A549 (cell line): ENCODE data around the gene TCP11. TPM values are rescaled to one million over a fixed set of nuclear protein-coding genes. Genes with fewer than 3 reads are reported as not detected.

Experiments used
- ATAC-seq, 2 experiments: fragments of 200-7000 bp in 1 of 2; fragments of >200 bp in 1 of 2; cut with Nextera tagmentation in 1 of 2; cut with Tn5 transposase in 1 of 2; 3 replicates each; pipeline versions ENCODE4 v1.8.0 to v1.9.1; 2018 to 2020; ENCODE audit warnings: mild to moderate bottlenecking in 1 of 2, moderate library complexity in 1 of 2
- CTCF ChIA-PET: fragments of 300-600 bp; sonication (Branson Sonifier 250); formaldehyde crosslinking; extraction: SDS; loops from one replicate; lab custom pipeline; 2021; ENCODE audit warnings: antibody characterized with exemption, inconsistent platforms; lab: Yijun Ruan, JAX
- POLR2A ChIA-PET: fragments of 350-600 bp; formaldehyde crosslinking; extraction: SDS; loops from one replicate; lab custom pipeline; 2021; ENCODE audit warnings: antibody characterized with exemption, inconsistent platforms; lab: Yijun Ruan, JAX
- DNase-seq, 2 experiments: peaks; one replicate each; pipeline versions ENCODE4 v3.0.0 to v3.0.0-alpha.2; 2011 to 2016; ENCODE audit warnings: low read depth in 1 of 2, low spot score in 1 of 2
- FAIRE-seq: peaks from 2 replicates; lab custom pipeline; 2011; peaks lifted over from hg19 to GRCh38; lab: Jason Lieb, UNC
- H3K27ac ChIP-seq, 2 experiments: fragments of >200 bp; sonication (Bioruptor Twin); formaldehyde crosslinking; 3 replicates each; pipeline ENCODE4 v1.5.1; 2016 to 2017
- H3K4me1 ChIP-seq: fragments of >200 bp; sonication (Bioruptor Twin); formaldehyde crosslinking; 3 replicates; pipeline ENCODE4 v1.6.1; 2016
- H3K4me2 ChIP-seq: fragments of >200 bp; sonication (Bioruptor Twin); formaldehyde crosslinking; 3 replicates; pipeline ENCODE4 v1.6.1; 2016
- H3K4me3 ChIP-seq: fragments of >200 bp; sonication (Bioruptor Twin); formaldehyde crosslinking; 3 replicates; pipeline ENCODE4 v1.5.1; 2016
- H3K9me3 ChIP-seq: fragments of >200 bp; sonication (Bioruptor Twin); formaldehyde crosslinking; 3 replicates; pipeline ENCODE4 v1.6.1; 2016
- CBX2 ChIP-seq: fragments of 200-600 bp; sonication (generic); IDR thresholded peaks from 2 replicates; pipeline ENCODE4 v1.6.1; 2016; ENCODE audit warnings: low read depth, mild to moderate bottlenecking, borderline replicate concordance
- CBX8 ChIP-seq: fragments of 200-600 bp; sonication (generic); IDR thresholded peaks from 2 replicates; pipeline ENCODE4 v1.6.1; 2016
- CEBPB ChIP-seq, 2 experiments: fragments of >200 bp in 1 of 2; sonication (Bioruptor Twin) in 1 of 2; formaldehyde crosslinking in 1 of 2; IDR thresholded peaks; 2 replicates each; pipeline ENCODE4 v1.6.1; 2012 to 2016
- CHD2 ChIP-seq: fragments of 150-350 bp; IDR thresholded peaks from 2 replicates; pipeline ENCODE4 v1.6.1; 2014; ENCODE audit warnings: low read length; ENCODE audit not compliant: partially characterized antibody
- CHD4 ChIP-seq: fragments of 200-600 bp; sonication (generic); IDR thresholded peaks from 2 replicates; pipeline ENCODE4 v1.6.1; 2016; ENCODE audit warnings: antibody characterized with exemption, mild to moderate bottlenecking, borderline replicate concordance
- E2F6 ChIP-seq: IDR thresholded peaks from 2 replicates; pipeline ENCODE4 v1.6.1; 2012; ENCODE audit warnings: low read depth, borderline replicate concordance
- EHMT2 ChIP-seq: fragments of 200-600 bp; sonication (generic); IDR thresholded peaks from 2 replicates; pipeline ENCODE4 v1.6.1; 2016; ENCODE audit warnings: antibody characterized with exemption, low read depth, mild to moderate bottlenecking, moderate library complexity
- EP300 ChIP-seq, 2 experiments: fragments of >200 bp; sonication (Bioruptor Twin); formaldehyde crosslinking; IDR thresholded peaks; 2 replicates in 1 of 2; 3 replicates in 1 of 2; pipeline ENCODE4 v1.6.1; 2016 to 2017
- FOSL2 ChIP-seq, 2 experiments: fragments of 450-650 bp in 1 of 2; fragments of >200 bp in 1 of 2; sonication (Bioruptor Twin) in 1 of 2; formaldehyde crosslinking; IDR thresholded peaks; 2 replicates each; pipeline versions ENCODE4 v1.5.0 to v1.6.1; 2016 to 2020; ENCODE audit warnings: mild to moderate bottlenecking in 1 of 2, moderate library complexity in 1 of 2
- FOXS1 ChIP-seq: fragments of 250-450 bp; sonication (Bioruptor Pico); IDR thresholded peaks from 2 replicates; pipeline ENCODE4 v1.5.0; 2020; ENCODE audit warnings: mild to moderate bottlenecking, moderate library complexity
- GATA3 ChIP-seq: IDR thresholded peaks from 2 replicates; pipeline ENCODE4 v1.6.1; 2012; ENCODE audit warnings: borderline replicate concordance
- HES2 ChIP-seq: fragments of >200 bp; sonication (Bioruptor Twin); formaldehyde crosslinking; IDR thresholded peaks from 2 replicates; pipeline ENCODE4 v1.6.1; 2016
- HOXA7 ChIP-seq: fragments of 250-450 bp; sonication (Bioruptor Pico); IDR thresholded peaks from 2 replicates; pipeline ENCODE4 v1.5.0; 2020; ENCODE audit warnings: mild to moderate bottlenecking, moderate library complexity
- HOXB5 ChIP-seq: fragments of 250-450 bp; sonication (Bioruptor Pico); IDR thresholded peaks from 2 replicates; pipeline ENCODE4 v1.5.0; 2020; ENCODE audit warnings: mild to moderate bottlenecking, moderate library complexity
- JUN ChIP-seq, 2 experiments: fragments of >200 bp; sonication (Bioruptor Twin); formaldehyde crosslinking; IDR thresholded peaks; 2 replicates in 1 of 2; 3 replicates in 1 of 2; pipeline ENCODE4 v1.6.1; 2016 to 2017
- JUNB ChIP-seq: fragments of >200 bp; sonication (Bioruptor Twin); formaldehyde crosslinking; IDR thresholded peaks from 2 replicates; pipeline ENCODE4 v1.6.1; 2016
- KDM5A ChIP-seq: fragments of 200-600 bp; sonication (generic); IDR thresholded peaks from 2 replicates; pipeline ENCODE4 v1.6.1; 2016; ENCODE audit warnings: antibody characterized with exemption, mild to moderate bottlenecking
- MYC ChIP-seq: IDR thresholded peaks from 2 replicates; pipeline ENCODE4 v1.6.1; 2012; ENCODE audit warnings: mild to moderate bottlenecking, inconsistent platforms, low read length, improper control_type of control experiment, borderline replicate concordance
- NFE2L2 ChIP-seq: fragments of 150-350 bp; conservative IDR thresholded peaks from 2 replicates; pipeline ENCODE4 v1.6.1; 2014; ENCODE audit warnings: low read length
- NPAS2 ChIP-seq: fragments of 250-450 bp; sonication (Bioruptor Pico); IDR thresholded peaks from 2 replicates; pipeline ENCODE4 v1.8.0; 2022; ENCODE audit warnings: mild to moderate bottlenecking, moderate library complexity, borderline replicate concordance
- POLR2A ChIP-seq: IDR thresholded peaks from 2 replicates; pipeline ENCODE4 v1.6.1; 2012; ENCODE audit warnings: mild to moderate bottlenecking, low read length
- POLR2AphosphoS2 ChIP-seq: conservative IDR thresholded peaks from 2 replicates; pipeline ENCODE4 v1.6.1; 2012; ENCODE audit warnings: low read length, improper control_type of control experiment, inconsistent platforms
- RAD21 ChIP-seq, 2 experiments: fragments of >200 bp in 1 of 2; sonication (Bioruptor Twin) in 1 of 2; formaldehyde crosslinking in 1 of 2; IDR thresholded peaks in 1 of 2; conservative IDR thresholded peaks in 1 of 2; 2 replicates in 1 of 2; 3 replicates in 1 of 2; pipeline ENCODE4 v1.6.1; 2012 to 2018; ENCODE audit warnings: inconsistent platforms in 1 of 2
- RCOR1 ChIP-seq: fragments of 150-350 bp; IDR thresholded peaks from 2 replicates; pipeline ENCODE4 v1.6.1; 2014; ENCODE audit warnings: antibody characterized with exemption, low read length, low read depth
- RFX5 ChIP-seq: fragments of 450-650 bp; IDR thresholded peaks from 2 replicates; pipeline ENCODE4 v1.7.1; 2014; ENCODE audit warnings: antibody characterized with exemption, mild to moderate bottlenecking, moderate library complexity
- SREBF2 ChIP-seq: fragments of 450-650 bp; IDR thresholded peaks from 2 replicates; pipeline ENCODE4 v1.6.1; 2014; ENCODE audit warnings: mild to moderate bottlenecking, moderate library complexity
- ZNF302 ChIP-seq: fragments of 250-450 bp; sonication (Bioruptor Pico); IDR thresholded peaks from 2 replicates; pipeline ENCODE4 v1.9.0; 2021; ENCODE audit warnings: inconsistent platforms, mild to moderate bottlenecking, moderate library complexity
- WGBS: methylation state at CpG from one replicate; pipeline ENCODE4 v1.1.6; 2017; ENCODE audit errors: missing lambda C conversion rate; 5-methylcytosine and 5-hydroxymethylcytosine counted together
- polyA plus RNA-seq, 4 experiments: library from polyadenylated mRNA; depleted of rRNA in 3 of 4; stranded (reverse); fragments of >200 nt; fragmentation: RNase III in 1 of 4; extraction: RNeasy Plus Mini Kit Qiagen cat#74134 plus additional on column Dnase treatment in 1 of 4; gene quantifications; 2 replicates in 3 of 4; 3 replicates in 1 of 4; pipeline ENCODE4 v1.2.3, GENCODE V29; 2011 to 2017
- TF ChIP-seq, protein P1 (sequence below): IDR thresholded peaks from 2 replicates; pipeline ENCODE4 v1.6.1; 2012
- TF ChIP-seq, protein P2 (sequence below): fragments of 150-350 bp; IDR thresholded peaks from 2 replicates; pipeline ENCODE4 v1.6.1; 2014; ENCODE audit warnings: low read depth, mild to moderate bottlenecking, low read length
- TF ChIP-seq, protein P3 (sequence below): fragments of >200 bp; sonication (Bioruptor Twin); formaldehyde crosslinking; IDR thresholded peaks from 3 replicates; pipeline ENCODE4 v1.5.1; 2016

TCP11 gene
- polyA plus RNA-seq, 2 of the 4 experiments (the other 2 are of a cell fraction), result 0.06 TPM; not detected in 1

- H3K9me3 ChIP-seq, result no peaks in the 10 kb centered on the region
- ATAC-seq (no peak), FAIRE-seq (no peak), DNase-seq (no peak)
- peak overlapping the region; percentile 37 to 91; a peak in 5 of 6 replicates for H3K27ac ChIP-seq
- peaks cover 64% of the 10 kb centered on the region for H3K4me1 ChIP-seq
- H3K4me3 ChIP-seq, result no peak overlapping the region
- TF ChIP-seq POLR2AphosphoS2 (no peak), EP300 (IDR thresholded peaks at IDR 0.05) (no peak)
- CTCF ChIA-PET, result interaction anchor here (1.0 to 2.2 kb wide), 3 partner anchors 22 to 58 kb away, joined by 3 to 9 read pairs (median 4); no protein-coding TSS in a partner anchor
- no peak overlapping the region for H3K4me2 ChIP-seq
- POLR2A ChIA-PET, result no interaction called here
- 82% methylated on average over 2 of the region's 2 CpGs for WGBS
These were observed 42.1 kb upstream of the TCP11 start for GRCh38 chr6:35183281-35183680.

- H3K4me1 ChIP-seq, result peaks cover 64% of the 10 kb centered on the region
- FAIRE-seq, result no peak
- H3K27ac ChIP-seq, result peak overlapping the region; percentile 86 to 99
- no peaks in the 10 kb centered on the region for H3K9me3 ChIP-seq
- ChIA-PET POLR2A (no interaction called here), CTCF (interaction anchor here (0.6 to 2.2 kb wide), 5 partner anchors 13 to 572 kb away, joined by 3 to 9 read pairs (median 3); no protein-coding TSS in a partner anchor)
- TF ChIP-seq FOSL2 (IDR thresholded peaks at IDR 0.05) (no peak), FOSL2 (CRISPR knock-in tag; IDR thresholded peaks at IDR 0.05) (peak; percentile 24; the same call in 1 of the 2 replicates), ZNF302 (CRISPR knock-in tag) (no peak), JUN (IDR thresholded peaks at IDR 0.05) (0 out of 5 replicates have a peak, but pooled peaks of 1 of the 2 experiments have one; percentile 35), E2F6 (peak; percentile 62; the same call in 1 of the 2 replicates), CBX2 (no peak), RFX5 (no peak), EHMT2 (no peak), GATA3 (no peak), POLR2AphosphoS2 (no peak), CEBPB (IDR thresholded peaks at IDR 0.05) (no peak), JUNB (no peak), HES2 (no peak), CHD4 (peak; percentile 28; the same call in 1 of the 2 replicates), HOXB5 (CRISPR knock-in tag) (0 out of 2 replicates have a peak, but pooled peaks have one; percentile 26)
- TF ChIP-seq, protein P1, sequence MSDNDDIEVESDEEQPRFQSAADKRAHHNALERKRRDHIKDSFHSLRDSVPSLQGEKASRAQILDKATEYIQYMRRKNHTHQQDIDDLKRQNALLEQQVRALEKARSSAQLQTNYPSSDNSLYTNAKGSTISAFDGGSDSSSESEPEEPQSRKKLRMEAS, result peak; percentile 53
- TF ChIP-seq, protein P2, sequence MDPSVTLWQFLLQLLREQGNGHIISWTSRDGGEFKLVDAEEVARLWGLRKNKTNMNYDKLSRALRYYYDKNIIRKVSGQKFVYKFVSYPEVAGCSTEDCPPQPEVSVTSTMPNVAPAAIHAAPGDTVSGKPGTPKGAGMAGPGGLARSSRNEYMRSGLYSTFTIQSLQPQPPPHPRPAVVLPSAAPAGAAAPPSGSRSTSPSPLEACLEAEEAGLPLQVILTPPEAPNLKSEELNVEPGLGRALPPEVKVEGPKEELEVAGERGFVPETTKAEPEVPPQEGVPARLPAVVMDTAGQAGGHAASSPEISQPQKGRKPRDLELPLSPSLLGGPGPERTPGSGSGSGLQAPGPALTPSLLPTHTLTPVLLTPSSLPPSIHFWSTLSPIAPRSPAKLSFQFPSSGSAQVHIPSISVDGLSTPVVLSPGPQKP, result no peak
- 26% methylated on average over 16 of the region's 55 CpGs for WGBS
- peak; percentile 45 to 72 for DNase-seq
- ATAC-seq, result peak; percentile 64 to 74; a peak in 5 of 6 replicates
- H3K4me3 ChIP-seq, result 0 out of 3 replicates have a peak overlapping the region, but pooled peaks have one; percentile 29
- H3K4me2 ChIP-seq, result peak overlapping the region; percentile 95
These were observed 40.9 kb upstream of the TCP11 start for GRCh38 chr6:35181933-35182612.

- peak overlapping the region; percentile 86 to 99 for H3K27ac ChIP-seq
- ATAC-seq, result no peak
- 0 out of 3 replicates have a peak overlapping the region, but pooled peaks have one; percentile 29 for H3K4me3 ChIP-seq
- no peak for DNase-seq
- ChIA-PET CTCF (interaction anchor here (0.6 to 2.2 kb wide), 4 partner anchors 14 to 572 kb away, joined by 3 to 9 read pairs (median 3); no protein-coding TSS in a partner anchor), POLR2A (no interaction called here)
- FAIRE-seq, result no peak
- peaks cover 63% of the 10 kb centered on the region for H3K4me1 ChIP-seq
- peak overlapping the region; percentile 95 for H3K4me2 ChIP-seq
- 61% methylated on average over 4 of the region's 5 CpGs for WGBS
- H3K9me3 ChIP-seq, result no peaks in the 10 kb centered on the region
- TF ChIP-seq RAD21 (conservative IDR thresholded peaks at IDR 0.05 in 1 of 2, IDR thresholded peaks at IDR 0.05 in 1 of 2), result no peak
- TF ChIP-seq FOSL2 (IDR thresholded peaks at IDR 0.05), result no peak
- no peak for TF ChIP-seq FOSL2 (CRISPR knock-in tag; IDR thresholded peaks at IDR 0.05)
- no peak for TF ChIP-seq POLR2A
- TF ChIP-seq HOXA7 (CRISPR knock-in tag), result no peak
- no peak for TF ChIP-seq KDM5A
- TF ChIP-seq MYC, result no peak
- no peak for TF ChIP-seq FOXS1 (CRISPR knock-in tag)
- TF ChIP-seq CBX8, result no peak
- no peak for TF ChIP-seq NFE2L2
- TF ChIP-seq SREBF2, result no peak
- no peak for TF ChIP-seq CHD2
- no peak for TF ChIP-seq RCOR1
- TF ChIP-seq NPAS2 (CRISPR knock-in tag), result no peak
- no peak for TF ChIP-seq EHMT2
- TF ChIP-seq, protein P3, sequence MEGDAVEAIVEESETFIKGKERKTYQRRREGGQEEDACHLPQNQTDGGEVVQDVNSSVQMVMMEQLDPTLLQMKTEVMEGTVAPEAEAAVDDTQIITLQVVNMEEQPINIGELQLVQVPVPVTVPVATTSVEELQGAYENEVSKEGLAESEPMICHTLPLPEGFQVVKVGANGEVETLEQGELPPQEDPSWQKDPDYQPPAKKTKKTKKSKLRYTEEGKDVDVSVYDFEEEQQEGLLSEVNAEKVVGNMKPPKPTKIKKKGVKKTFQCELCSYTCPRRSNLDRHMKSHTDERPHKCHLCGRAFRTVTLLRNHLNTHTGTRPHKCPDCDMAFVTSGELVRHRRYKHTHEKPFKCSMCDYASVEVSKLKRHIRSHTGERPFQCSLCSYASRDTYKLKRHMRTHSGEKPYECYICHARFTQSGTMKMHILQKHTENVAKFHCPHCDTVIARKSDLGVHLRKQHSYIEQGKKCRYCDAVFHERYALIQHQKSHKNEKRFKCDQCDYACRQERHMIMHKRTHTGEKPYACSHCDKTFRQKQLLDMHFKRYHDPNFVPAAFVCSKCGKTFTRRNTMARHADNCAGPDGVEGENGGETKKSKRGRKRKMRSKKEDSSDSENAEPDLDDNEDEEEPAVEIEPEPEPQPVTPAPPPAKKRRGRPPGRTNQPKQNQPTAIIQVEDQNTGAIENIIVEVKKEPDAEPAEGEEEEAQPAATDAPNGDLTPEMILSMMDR, result no peak
These were observed 40.3 kb upstream of the TCP11 start for GRCh38 chr6:35181308-35181932.
